Osteoblast (primary cell): ENCODE measurements around the gene CDK18. TPM values are rescaled to one million over a fixed set of nuclear protein-coding genes. Genes with fewer than 3 reads are reported as not detected.

ENCODE experiments used
- DNase-seq: peaks from one replicate; pipeline ENCODE4 v3.0.0; 2011; ENCODE audit warnings: low spot score, mixed read lengths; ENCODE audit not compliant: insufficient read length; ENCODE audit errors: missing footprints
- H2AFZ ChIP-seq: 2 replicates; pipeline ENCODE4 v1.6.0; 2011; ENCODE audit warnings: mild to moderate bottlenecking, low read length
- H3K27ac ChIP-seq: 2 replicates; pipeline ENCODE4 v1.5.1; 2011; ENCODE audit warnings: mild to moderate bottlenecking, low read depth, low read length, moderate library complexity
- H3K27me3 ChIP-seq: 2 replicates; pipeline ENCODE4 v1.6.0; 2012; ENCODE audit warnings: mild to moderate bottlenecking, control low read depth, inconsistent platforms, low read length, moderate library complexity; ENCODE audit not compliant: insufficient read depth
- H3K36me3 ChIP-seq: 2 replicates; pipeline ENCODE4 v1.5.1; 2011; ENCODE audit warnings: mild to moderate bottlenecking, low read length, control low read depth, moderate library complexity; ENCODE audit not compliant: insufficient read depth
- H3K4me1 ChIP-seq: 2 replicates; pipeline ENCODE4 v1.5.1; 2011; ENCODE audit warnings: mild to moderate bottlenecking, low read length, control low read depth, moderate library complexity; ENCODE audit not compliant: insufficient read depth
- H3K4me2 ChIP-seq: 2 replicates; pipeline ENCODE4 v1.6.0; 2011; ENCODE audit warnings: mild to moderate bottlenecking, low read length; ENCODE audit not compliant: insufficient read depth
- H3K4me3 ChIP-seq: fragments of 200-600 bp; sonication (generic); 3 replicates; pipeline ENCODE4 v1.5.1; 2012; ENCODE audit warnings: mild to moderate bottlenecking, low read length, inconsistent platforms; ENCODE audit not compliant: insufficient read depth
- H3K79me2 ChIP-seq: 2 replicates; pipeline ENCODE4 v1.6.0; 2012; ENCODE audit warnings: mild to moderate bottlenecking, low read length, control low read depth, inconsistent platforms; ENCODE audit not compliant: insufficient read depth
- H3K9me3 ChIP-seq: 2 replicates; pipeline ENCODE4 v1.5.1; 2011; ENCODE audit warnings: low read depth, low read length, control low read depth
- H4K20me1 ChIP-seq: 2 replicates; pipeline ENCODE4 v1.6.0; 2012; ENCODE audit warnings: mild to moderate bottlenecking, low read length, control low read depth; ENCODE audit not compliant: insufficient read depth
- total RNA-seq: library from RNA; depleted of rRNA; stranded (reverse); fragments of >200 nt; gene quantifications from 2 replicates; pipeline ENCODE4 v1.2.3, GENCODE V29; 2012
- TF ChIP-seq, protein P1 (sequence below): IDR thresholded peaks from 2 replicates; pipeline ENCODE4 v1.5.1; 2011; ENCODE audit warnings: mild to moderate bottlenecking, low read depth, low read length, moderate library complexity; ENCODE audit errors: extremely low read depth

Gene CDK18
- 0.29 and 0.72 TPM in 2 replicates for total RNA-seq

DNA sequence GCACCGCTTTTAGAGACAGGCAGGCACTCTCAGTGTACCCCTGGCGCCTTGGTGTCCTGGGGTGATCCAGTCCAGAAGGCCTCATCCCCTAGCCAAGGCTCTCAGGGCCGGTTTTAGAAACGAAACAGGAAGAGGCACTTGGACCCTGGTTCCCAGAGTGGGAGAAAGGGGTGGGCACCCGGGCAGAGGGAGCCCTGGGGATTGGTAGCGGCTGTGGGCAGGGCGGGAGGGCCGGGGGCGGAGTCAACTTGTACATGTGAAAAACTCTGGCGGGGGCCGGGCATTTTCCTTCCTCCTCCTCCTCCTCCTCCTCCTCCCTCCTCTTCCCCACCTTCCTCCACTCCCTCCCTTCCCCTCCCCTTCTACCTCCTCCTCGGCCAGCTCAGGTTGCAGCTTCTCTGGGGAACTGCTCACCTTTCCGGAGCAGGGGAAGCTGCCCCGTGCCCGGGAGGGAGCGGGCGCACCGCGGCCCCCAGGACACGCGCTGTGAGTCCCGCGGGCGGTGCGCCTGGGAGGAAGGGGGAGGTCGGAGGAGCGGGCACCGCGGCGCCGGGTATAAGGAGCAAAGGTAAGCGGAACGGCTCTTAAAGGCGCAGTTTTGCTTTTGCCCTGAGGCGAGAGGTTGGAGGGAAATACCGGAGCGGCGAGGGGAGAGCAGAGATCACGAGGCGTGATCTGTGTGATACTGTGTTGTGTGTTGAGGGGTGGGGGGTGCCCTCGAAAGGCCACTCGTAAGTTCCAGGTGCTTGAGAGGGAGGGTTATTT, at the start of gene CDK18:
Gene CDK18, plus strand, starts transcription at position 359 of the 765 bp plus-strand sequence. CDS start 18,499 bp downstream, outside the sequence.
- H3K4me2 ChIP-seq, result peak within 1 kb of the TSS; percentile 73
- H3K4me1 ChIP-seq, result peaks cover 4% of the 10 kb centered on the region
- H3K9me3 ChIP-seq, result no peaks in the 10 kb centered on the region
- H3K27ac ChIP-seq, result no peak within 1 kb of the TSS
- no peaks in the 10 kb centered on the region for H3K79me2 ChIP-seq
- no peaks in the 10 kb centered on the region for H4K20me1 ChIP-seq
- H3K36me3 ChIP-seq, result no peaks in the 10 kb centered on the region
- TF ChIP-seq, protein P1, sequence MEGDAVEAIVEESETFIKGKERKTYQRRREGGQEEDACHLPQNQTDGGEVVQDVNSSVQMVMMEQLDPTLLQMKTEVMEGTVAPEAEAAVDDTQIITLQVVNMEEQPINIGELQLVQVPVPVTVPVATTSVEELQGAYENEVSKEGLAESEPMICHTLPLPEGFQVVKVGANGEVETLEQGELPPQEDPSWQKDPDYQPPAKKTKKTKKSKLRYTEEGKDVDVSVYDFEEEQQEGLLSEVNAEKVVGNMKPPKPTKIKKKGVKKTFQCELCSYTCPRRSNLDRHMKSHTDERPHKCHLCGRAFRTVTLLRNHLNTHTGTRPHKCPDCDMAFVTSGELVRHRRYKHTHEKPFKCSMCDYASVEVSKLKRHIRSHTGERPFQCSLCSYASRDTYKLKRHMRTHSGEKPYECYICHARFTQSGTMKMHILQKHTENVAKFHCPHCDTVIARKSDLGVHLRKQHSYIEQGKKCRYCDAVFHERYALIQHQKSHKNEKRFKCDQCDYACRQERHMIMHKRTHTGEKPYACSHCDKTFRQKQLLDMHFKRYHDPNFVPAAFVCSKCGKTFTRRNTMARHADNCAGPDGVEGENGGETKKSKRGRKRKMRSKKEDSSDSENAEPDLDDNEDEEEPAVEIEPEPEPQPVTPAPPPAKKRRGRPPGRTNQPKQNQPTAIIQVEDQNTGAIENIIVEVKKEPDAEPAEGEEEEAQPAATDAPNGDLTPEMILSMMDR, result no peak
- H3K27me3 ChIP-seq, result peaks cover 32% of the 10 kb centered on the region
- peak within 1 kb of the TSS; percentile 59 for H2AFZ ChIP-seq
- peak; percentile 89 for DNase-seq
- peak within 1 kb of the TSS; percentile 68 for H3K4me3 ChIP-seq

GRCh38 chr1:205454903-205455335, 49.5 kb upstream of the CDK18 start:
- no peak overlapping the region for H3K4me3 ChIP-seq

DNA sequence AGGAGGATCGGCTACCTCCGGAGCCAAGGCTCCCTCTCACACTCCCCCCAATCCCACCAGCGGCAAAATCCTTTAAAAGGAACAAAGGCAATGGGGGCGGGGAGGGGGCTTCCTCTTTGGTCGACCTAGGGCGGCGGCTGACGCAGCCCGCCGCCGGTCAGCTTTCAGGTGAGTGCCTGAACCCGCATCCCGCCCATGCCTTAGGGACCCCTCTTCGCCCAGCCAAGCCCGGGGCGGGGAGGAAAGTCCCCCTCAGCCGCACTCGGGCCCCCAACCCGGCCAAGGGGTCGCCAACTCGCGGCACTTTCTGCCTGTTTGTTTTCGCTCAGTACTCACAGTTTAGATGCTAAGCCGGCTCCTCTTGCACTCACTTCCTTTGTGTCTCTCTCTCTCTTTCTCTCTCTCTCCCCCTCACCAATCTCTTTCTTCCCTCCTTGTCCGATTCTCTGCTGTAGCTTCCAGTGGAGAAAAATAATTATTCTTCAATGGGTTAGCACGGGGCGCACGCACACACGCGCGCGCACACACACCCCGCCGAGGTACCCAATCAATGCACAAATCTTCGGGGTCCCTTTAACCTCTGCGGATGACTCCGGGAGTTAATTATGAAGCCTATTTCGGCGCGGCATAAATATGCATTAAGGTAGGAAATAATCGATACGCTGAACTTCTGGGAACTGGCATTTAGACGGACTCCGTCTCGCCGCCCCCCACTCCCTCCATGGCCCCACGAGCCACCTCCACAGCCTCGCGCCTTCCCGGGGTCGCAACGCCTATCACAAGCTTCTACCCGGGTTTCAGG, 48.7 kb upstream of the CDK18 start, which contains the start of gene BLACAT1:
Gene BLACAT1, minus strand, starts transcription at position 465 of the 802 bp plus-strand sequence.
- no peaks in the 10 kb centered on the region for H3K9me3 ChIP-seq
- no peaks in the 10 kb centered on the region for H3K79me2 ChIP-seq
- peaks cover 76% of the 10 kb centered on the region for H3K27me3 ChIP-seq
- no peak for DNase-seq
- no peak within 1 kb of the TSS for H2AFZ ChIP-seq
- H3K27ac ChIP-seq, result no peak within 1 kb of the TSS
- H3K4me2 ChIP-seq, result no peak within 1 kb of the TSS
- TF ChIP-seq, protein P1, result no peak
- H3K4me3 ChIP-seq, result no peak within 1 kb of the TSS
- H3K36me3 ChIP-seq, result no peaks in the 10 kb centered on the region
- peaks cover 2% of the 10 kb centered on the region for H4K20me1 ChIP-seq
- no peaks in the 10 kb centered on the region for H3K4me1 ChIP-seq

More at GRCh38 chr1:205454903-205455335, 49.5 kb upstream of the CDK18 start:
- Histone ChIP-seq H3K27me3 (peaks cover 80% of the 10 kb centered on the region), H3K36me3 (no peaks in the 10 kb centered on the region), H4K20me1 (peaks cover 2% of the 10 kb centered on the region), H3K4me2 (no peak overlapping the region), H3K4me1 (no peaks in the 10 kb centered on the region), H3K27ac (no peak overlapping the region), H3K79me2 (no peaks in the 10 kb centered on the region), H2AFZ (no peak overlapping the region), H3K9me3 (no peaks in the 10 kb centered on the region)
- DNase-seq, result peak; percentile 77
- TF ChIP-seq, protein P1, result no peak

DNA sequence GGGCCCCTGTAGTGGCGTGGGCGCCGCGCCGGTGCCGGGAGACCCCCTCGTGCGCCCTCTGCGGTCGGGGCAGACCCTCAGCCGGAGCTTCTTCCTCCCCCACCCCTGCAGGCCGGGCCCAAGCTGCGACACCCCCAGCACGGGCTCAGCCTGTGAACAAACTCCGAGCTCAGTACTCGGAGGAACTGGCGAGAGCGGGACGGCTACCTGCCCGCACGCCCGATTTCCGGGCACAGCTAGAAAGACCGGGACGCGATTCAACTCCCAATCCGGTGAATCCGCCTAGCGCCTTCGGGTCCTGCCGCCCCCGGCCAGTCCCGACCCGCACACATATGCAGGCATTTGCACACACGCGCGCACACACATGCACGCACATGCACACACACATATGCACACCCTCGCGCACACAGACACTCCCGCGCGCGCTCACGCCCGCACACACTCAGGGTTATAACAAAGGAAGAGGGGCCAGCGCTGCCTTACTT, 48.0 kb upstream of the CDK18 start:
- Histone ChIP-seq H3K4me2 (no peak overlapping the region), H3K9me3 (no peaks in the 10 kb centered on the region), H3K27ac (no peak overlapping the region), H3K4me3 (no peak overlapping the region), H4K20me1 (peaks cover 2% of the 10 kb centered on the region), H3K79me2 (no peaks in the 10 kb centered on the region), H3K27me3 (peaks cover 78% of the 10 kb centered on the region), H2AFZ (no peak overlapping the region), H3K36me3 (no peaks in the 10 kb centered on the region), H3K4me1 (no peaks in the 10 kb centered on the region)
- TF ChIP-seq, protein P1, result no peak
- peak; percentile 69 for DNase-seq
